Measurements from ENCODE around the gene POLE2. TPM values are rescaled to one million over a fixed set of nuclear protein-coding genes. Genes with fewer than 3 reads are reported as not detected.
"Not testable (repeated sequence)": the region's sequence is repeated elsewhere in the genome, so short reads cannot be mapped to it uniquely, and the experiment has no call there.

POLE2 gene
- polyA plus RNA-seq, 1 donor from 2014 or later: not detected

- Mint-ChIP-seq H3K27ac (peak overlapping the region; percentile 71 to 96 (median 76)), H3K4me3 (peak overlapping the region in 2 of 4 donors; percentile 77 to 94), H3K4me1 (peaks cover 36 to 50% (median 44%) of the 10 kb centered on the region in 3 donors), H3K9me3 (no peaks in the 10 kb centered on the region), H3K27me3 (no peaks in the 10 kb centered on the region), H3K36me3 (no peaks in the 10 kb centered on the region)
Observed at GRCh38 chr14:49637534-49638078, 50.4 kb downstream of the POLE2 start.

- H3K4me1 Mint-ChIP-seq: peaks cover 33 to 46% (median 39%) of the 10 kb centered on the region in 3 donors
- H3K27ac Mint-ChIP-seq: peak overlapping the region; percentile 71 to 100 (median 96)
- H3K4me3 Mint-ChIP-seq: peak overlapping the region in 3 of 4 donors; percentile 47 to 94 (median 82)
- no peaks in the 10 kb centered on the region for H3K27me3 Mint-ChIP-seq
- no peaks in the 10 kb centered on the region for H3K36me3 Mint-ChIP-seq
- no peaks in the 10 kb centered on the region for H3K9me3 Mint-ChIP-seq
Observed at GRCh38 chr14:49636866-49637265, 51.1 kb downstream of the POLE2 start.

- Mint-ChIP-seq H3K9me3 (no peaks in the 10 kb centered on the region), H3K36me3 (no peaks in the 10 kb centered on the region), H3K27ac (peak within 1 kb of the TSS; percentile 96 to 100 (median 97)), H3K4me3 (peak within 1 kb of the TSS; percentile 94 to 98 (median 96)), H3K27me3 (no peaks in the 10 kb centered on the region), H3K4me1 (peaks cover 30 to 36% (median 36%) of the 10 kb centered on the region in 3 donors)
Observed at GRCh38 chr14:49634547-49635334, 53.3 kb downstream of the POLE2 start, which contains the start of gene DNAAF2. TSS of gene DNAAF2 (minus strand) at chr14:49635244. CDS start at chr14:49635149, 95 bp downstream.

- Mint-ChIP-seq H3K9me3 (no peaks in the 10 kb centered on the region), H3K27ac (peak overlapping the region; percentile 96 to 100 (median 97)), H3K4me3 (peak overlapping the region; percentile 94 to 98 (median 95)), H3K36me3 (no peaks in the 10 kb centered on the region), H3K4me1 (peaks cover 28 to 35% (median 32%) of the 10 kb centered on the region in 3 donors), H3K27me3 (no peaks in the 10 kb centered on the region)
Observed at GRCh38 chr14:49633640-49634546, 54.1 kb downstream of the POLE2 start.

GRCh38 chr14:49623941-49624839, 63.8 kb downstream of the POLE2 start:
- Mint-ChIP-seq H3K9me3 (no peaks in the 10 kb centered on the region), H3K4me3 (peak overlapping the region; percentile 63 to 99 (median 92)), H3K4me1 (peaks cover 32 to 43% (median 37%) of the 10 kb centered on the region in 3 donors), H3K27me3 (no peaks in the 10 kb centered on the region), H3K27ac (peak overlapping the region; percentile 78 to 86 (median 85)), H3K36me3 (peaks cover 6% of the 10 kb centered on the region)

GRCh38 chr14:49623387-49623786, 64.6 kb downstream of the POLE2 start:
- no peaks in the 10 kb centered on the region for H3K9me3 Mint-ChIP-seq
- peaks cover 35 to 50% (median 41%) of the 10 kb centered on the region in 3 donors for H3K4me1 Mint-ChIP-seq
- H3K27ac Mint-ChIP-seq: peak overlapping the region; percentile 78 to 86 (median 85)
- H3K4me3 Mint-ChIP-seq: peak overlapping the region; percentile 52 to 99 (median 81)
- no peaks in the 10 kb centered on the region for H3K27me3 Mint-ChIP-seq
- peaks cover 6% of the 10 kb centered on the region for H3K36me3 Mint-ChIP-seq

- H3K27me3 Mint-ChIP-seq: no peaks in the 10 kb centered on the region
- H3K36me3 Mint-ChIP-seq: peaks cover 4% of the 10 kb centered on the region
- no peaks in the 10 kb centered on the region for H3K9me3 Mint-ChIP-seq
- H3K27ac Mint-ChIP-seq: peak overlapping the region; percentile 81 to 99 (median 98)
- H3K4me3 Mint-ChIP-seq: peak overlapping the region; percentile 98 to 100 (median 99)
- peaks cover 42 to 52% (median 46%) of the 10 kb centered on the region in 3 donors for H3K4me1 Mint-ChIP-seq
Observed at GRCh38 chr14:49622022-49622607, 65.9 kb downstream of the POLE2 start.

- no peaks in the 10 kb centered on the region for H3K9me3 Mint-ChIP-seq
- H3K4me1 Mint-ChIP-seq: peaks cover 42 to 49% (median 46%) of the 10 kb centered on the region in 3 donors
- peak overlapping the region; percentile 99 to 100 (median 99) for H3K27ac Mint-ChIP-seq
- no peaks in the 10 kb centered on the region for H3K27me3 Mint-ChIP-seq
- peaks cover 3% of the 10 kb centered on the region for H3K36me3 Mint-ChIP-seq
- peak overlapping the region; percentile 98 to 100 (median 99) for H3K4me3 Mint-ChIP-seq
Observed at GRCh38 chr14:49621114-49621881, 66.7 kb downstream of the POLE2 start.

GRCh38 chr14:49620182-49621113, 67.6 kb downstream of the POLE2 start, which contains the start of the genes MGAT2 and RPL36AL:
TSS of gene MGAT2 (plus strand) at chr14:49620799. CDS start at chr14:49621269, 470 bp downstream.
TSS of gene RPL36AL (minus strand) at chr14:49620626. CDS start at chr14:49619104, 1,522 bp downstream.
- H3K27ac Mint-ChIP-seq: peak within 1 kb of the TSS; percentile 99 to 100 (median 99)
- H3K4me1 Mint-ChIP-seq: peaks cover 42 to 49% (median 46%) of the 10 kb centered on the region in 3 donors
- peaks cover 3% of the 10 kb centered on the region for H3K36me3 Mint-ChIP-seq
- no peaks in the 10 kb centered on the region for H3K9me3 Mint-ChIP-seq
- H3K4me3 Mint-ChIP-seq: peak within 1 kb of the TSS; percentile 98 to 100 (median 99)
- H3K27me3 Mint-ChIP-seq: no peaks in the 10 kb centered on the region

GRCh38 chr14:49619730-49620129, 68.3 kb downstream of the POLE2 start:
- H3K9me3 Mint-ChIP-seq: no peaks in the 10 kb centered on the region
- H3K4me1 Mint-ChIP-seq: peaks cover 41 to 49% (median 46%) of the 10 kb centered on the region in 3 donors
- no peaks in the 10 kb centered on the region for H3K27me3 Mint-ChIP-seq
- peak overlapping the region; percentile 99 to 100 (median 99) for H3K27ac Mint-ChIP-seq
- peak overlapping the region; percentile 98 to 100 (median 99) for H3K4me3 Mint-ChIP-seq
- peaks cover 3% of the 10 kb centered on the region for H3K36me3 Mint-ChIP-seq

GRCh38 chr14:49619273-49619672, 68.7 kb downstream of the POLE2 start:
- Mint-ChIP-seq H3K4me1 (peaks cover 39 to 50% (median 44%) of the 10 kb centered on the region in 3 donors), H3K27ac (peak overlapping the region; percentile 99 to 100 (median 99)), H3K4me3 (peak overlapping the region; percentile 98 to 100 (median 99))
- not testable (repeated sequence) for H3K36me3 Mint-ChIP-seq, H3K9me3 Mint-ChIP-seq, H3K27me3 Mint-ChIP-seq
